Peyer's patch (tissue), 4 donors: ENCODE results near the gene MEGF6. TPM values are rescaled to one million over a fixed set of nuclear protein-coding genes. Genes with fewer than 3 reads are reported as not detected.
A peak's percentile ranks its signal among the peaks of the same experiment; 100 is the strongest.

Source experiments
- DNase-seq, 3 donors: peaks; one replicate each; pipeline ENCODE4 v3.0.0-alpha.2; 2017 to 2019
- H3K27ac ChIP-seq, 4 donors: fragments of 200-600 bp; sonication (generic); one replicate each; pipeline ENCODE4 v1.5.1; 2016 to 2019
- H3K27me3 ChIP-seq, 2 donors: fragments of 200-600 bp; sonication (generic); one replicate each; pipeline ENCODE4 v1.5.1; 2019
- H3K36me3 ChIP-seq, 3 donors: fragments of 200-600 bp; sonication (generic); one replicate each; pipeline ENCODE4 v1.5.1; 2016 to 2019
- H3K4me1 ChIP-seq, 4 donors: fragments of 200-600 bp; sonication (generic); one replicate each; pipeline ENCODE4 v1.5.1; 2016 to 2019
- H3K4me3 ChIP-seq, 4 donors: fragments of 200-600 bp; sonication (generic); 1 replicate in 3 of 4; 2 replicates in 1 of 4; pipeline ENCODE4 v1.5.1; 2016 to 2019; ENCODE audit warnings: mild to moderate bottlenecking in 1 of 4
- H3K9me3 ChIP-seq, 4 donors: fragments of 200-600 bp; sonication (generic); one replicate each; pipeline ENCODE4 v1.5.1; 2016 to 2019; ENCODE audit warnings: mild to moderate bottlenecking in 1 of 4
- CTCF ChIP-seq, 6 experiments: fragments of 450-650 bp in 4 of 6; fragments of 200-600 bp in 2 of 6; sonication (generic) in 1 of 6; IDR thresholded peaks; one replicate each; pipeline ENCODE4 v1.5.1; 2017 to 2019; ENCODE audit warnings: antibody characterized with exemption in 6 of 6, mild to moderate bottlenecking in 3 of 6, moderate library complexity in 1 of 6
- POLR2A ChIP-seq, 2 donors: fragments of 450-650 bp; IDR thresholded peaks; one replicate each; pipeline ENCODE4 v1.5.1; 2017; ENCODE audit warnings: antibody characterized with exemption in 2 of 2, mild to moderate bottlenecking in 2 of 2, moderate library complexity in 2 of 2
- total RNA-seq, 4 donors: library from RNA; depleted of rRNA; stranded (reverse); fragments of >200 nt; gene quantifications; one replicate each; pipeline ENCODE4 v1.1.0, GENCODE V29; 2016

The MEGF6 gene
- total RNA-seq, 4 donors from 2014 or later: 2.5 to 61.1 (median 11.1) TPM

GRCh38 chr1:3649342-3650247, 38.3 kb upstream of the MEGF6 start, which contains the start of gene WRAP73:
WRAP73 (minus strand) TSS chr1:3650103; CDS start chr1:3649999, 104 bp downstream.
- Histone ChIP-seq H3K36me3 (peaks cover 0 to 29% (median 0%) of the 10 kb centered on the region in 3 donors), H3K27ac (peak within 1 kb of the TSS in 2 of 4 donors; percentile 9 to 79), H3K9me3 (no peaks in the 10 kb centered on the region), H3K27me3 (peaks cover 0 to 35% of the 10 kb centered on the region in 2 donors), H3K4me1 (peaks cover 0 to 43% (median 25%) of the 10 kb centered on the region in 4 donors), H3K4me3 (peak within 1 kb of the TSS; percentile 80 to 98 (median 90))
- peak; percentile 92 to 98 (median 93) for DNase-seq
- TF ChIP-seq POLR2A (IDR thresholded peaks at IDR 0.05) (peak; percentile 76 to 77), CTCF (IDR thresholded peaks at IDR 0.05) (peak in 3 of 6 experiments; percentile 4 to 35 (median 23))

GRCh38 chr1:3646596-3646995, 35.3 kb upstream of the MEGF6 start:
- H3K27me3 ChIP-seq: peaks cover 0 to 13% of the 10 kb centered on the region in 2 donors
- H3K36me3 ChIP-seq: peaks cover 0 to 32% (median 0%) of the 10 kb centered on the region in 3 donors
- no peak overlapping the region for H3K4me3 ChIP-seq
- no peak overlapping the region for H3K27ac ChIP-seq
- peak in 1 of 3 donors; percentile 13 for DNase-seq
- H3K4me1 ChIP-seq: peaks cover 0 to 27% (median 16%) of the 10 kb centered on the region in 4 donors
- TF ChIP-seq POLR2A (IDR thresholded peaks at IDR 0.05) (no peak), CTCF (IDR thresholded peaks at IDR 0.05) (no peak)
- no peaks in the 10 kb centered on the region for H3K9me3 ChIP-seq

- H3K4me1 ChIP-seq: peaks cover 0 to 19% (median 8%) of the 10 kb centered on the region in 4 donors
- DNase-seq: peak in 1 of 3 donors; percentile 23
- TF ChIP-seq POLR2A (IDR thresholded peaks at IDR 0.05) (no peak), CTCF (IDR thresholded peaks at IDR 0.05) (no peak)
- H3K27me3 ChIP-seq: peaks cover 0 to 5% of the 10 kb centered on the region in 2 donors
- peaks cover 0 to 38% (median 0%) of the 10 kb centered on the region in 3 donors for H3K36me3 ChIP-seq
- H3K4me3 ChIP-seq: no peak overlapping the region
- H3K27ac ChIP-seq: no peak overlapping the region
- H3K9me3 ChIP-seq: no peaks in the 10 kb centered on the region
Measured at GRCh38 chr1:3645666-3646355, 34.5 kb upstream of the MEGF6 start.

DNA sequence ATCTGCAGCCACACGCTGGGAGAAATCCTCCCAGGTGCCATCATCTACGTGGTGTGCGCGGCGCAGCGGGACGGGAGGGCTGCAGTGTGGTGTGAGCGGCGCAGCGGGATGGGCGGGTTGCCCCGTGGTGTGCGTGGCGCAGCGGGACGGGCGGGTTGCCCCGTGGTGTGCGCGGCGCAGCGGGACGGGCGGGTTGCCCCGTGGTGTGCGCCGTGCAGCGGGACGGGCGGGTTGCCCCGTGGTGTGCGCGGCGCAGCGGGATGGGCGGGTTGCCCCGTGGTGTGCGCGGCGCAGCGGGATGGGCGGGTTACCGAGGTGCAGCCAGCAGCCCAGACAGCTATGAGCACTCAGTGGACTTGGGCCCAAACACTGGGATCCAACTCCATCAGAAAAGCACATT, 33.9 kb upstream of the MEGF6 start:
- no peaks in the 10 kb centered on the region for H3K27me3 ChIP-seq
- no peak overlapping the region for H3K27ac ChIP-seq
- H3K4me3 ChIP-seq: no peak overlapping the region
- peaks cover 0 to 14% (median 4%) of the 10 kb centered on the region in 4 donors for H3K4me1 ChIP-seq
- peaks cover 0 to 43% (median 0%) of the 10 kb centered on the region in 3 donors for H3K36me3 ChIP-seq
- DNase-seq: peak in 1 of 3 donors; percentile 9
- TF ChIP-seq POLR2A (IDR thresholded peaks at IDR 0.05) (no peak), CTCF (IDR thresholded peaks at IDR 0.05) (no peak)
- H3K9me3 ChIP-seq: no peaks in the 10 kb centered on the region

DNA sequence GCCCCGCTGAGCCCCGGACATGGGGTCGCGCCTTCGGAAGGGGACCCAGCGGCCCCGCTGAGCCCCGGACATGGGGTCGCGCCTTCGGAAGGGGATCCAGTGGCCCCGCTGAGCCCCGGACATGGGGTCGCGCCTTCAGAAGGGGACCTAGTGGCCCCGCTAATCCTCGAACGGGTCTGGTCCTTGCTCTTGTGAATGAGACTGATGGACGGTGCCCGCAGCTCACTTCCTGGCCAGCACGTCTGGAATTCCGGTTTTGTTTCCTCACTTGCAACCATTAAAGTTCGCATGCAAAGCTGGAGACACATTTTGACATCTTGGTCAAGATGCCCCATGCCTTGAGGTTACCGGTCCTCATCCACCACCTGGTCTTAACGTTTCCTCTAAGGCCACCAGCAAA, 33.0 kb upstream of the MEGF6 start:
- peak in 1 of 3 donors; percentile 6 for DNase-seq
- H3K4me3 ChIP-seq: no peak overlapping the region
- H3K9me3 ChIP-seq: no peaks in the 10 kb centered on the region
- peaks cover 0 to 9% (median 2%) of the 10 kb centered on the region in 4 donors for H3K4me1 ChIP-seq
- H3K27ac ChIP-seq: no peak overlapping the region
- TF ChIP-seq CTCF (IDR thresholded peaks at IDR 0.05) (no peak), POLR2A (IDR thresholded peaks at IDR 0.05) (no peak)
- H3K36me3 ChIP-seq: peaks cover 0 to 53% (median 0%) of the 10 kb centered on the region in 3 donors
- H3K27me3 ChIP-seq: no peaks in the 10 kb centered on the region
